HepG2 (cell line): ENCODE data around the gene VAV2. TPM values are rescaled to one million over a fixed set of nuclear protein-coding genes. Genes with fewer than 3 reads are reported as not detected.

Experiments used
- BCL6 ChIP-seq: IDR thresholded peaks from 2 replicates; pipeline ENCODE4 v1.6.1; 2016; ENCODE audit warnings: missing genetic modification reagents, missing compliant biosample characterization
- EHMT2 ChIP-seq: fragments of 200-600 bp; sonication (generic); IDR thresholded peaks from 2 replicates; pipeline ENCODE4 v1.7.0; 2017; ENCODE audit warnings: antibody characterized with exemption, low read depth, low read length, borderline replicate concordance
- FOXP1 ChIP-seq, 2 experiments: fragments of 450-650 bp in 1 of 2; IDR thresholded peaks; 2 replicates each; pipeline ENCODE4 v1.6.1; 2017 to 2018; ENCODE audit warnings: antibody characterized with exemption in 1 of 2
- HOXA3 ChIP-seq: sonication (generic); formaldehyde crosslinking; IDR thresholded peaks from 2 replicates; pipeline ENCODE4 v1.5.0; 2020; ENCODE audit warnings: missing genetic modification reagents
- MAFK ChIP-seq, 2 experiments: IDR thresholded peaks in 1 of 2; conservative IDR thresholded peaks in 1 of 2; 2 replicates each; pipeline ENCODE4 v1.6.1; 2011; ENCODE audit warnings: improper control_type of control experiment in 2 of 2, low read length in 2 of 2
- MZF1 ChIP-seq: sonication (generic); formaldehyde crosslinking; IDR thresholded peaks from 2 replicates; pipeline ENCODE4 v1.8.1; 2023; ENCODE audit warnings: mild to moderate bottlenecking, missing genetic modification reagents, borderline replicate concordance
- NCOA2 ChIP-seq: sonication (generic); formaldehyde crosslinking; IDR thresholded peaks from 2 replicates; pipeline ENCODE4 v1.8.0; 2022; ENCODE audit warnings: inconsistent platforms
- RAD51 ChIP-seq: fragments of 450-650 bp; IDR thresholded peaks from 2 replicates; pipeline ENCODE4 v1.6.1; 2016; ENCODE audit warnings: borderline replicate concordance
- ZBTB20 ChIP-seq: sonication (generic); formaldehyde crosslinking; IDR thresholded peaks from 2 replicates; pipeline ENCODE4 v1.8.1; 2023; ENCODE audit warnings: missing genetic modification reagents, low read depth, mild to moderate bottlenecking, borderline replicate concordance
- ZNF24 ChIP-seq: fragments of 450-650 bp; IDR thresholded peaks from 2 replicates; pipeline ENCODE4 v1.6.1; 2017; ENCODE audit warnings: antibody characterized with exemption, mild to moderate bottlenecking
- ZNF562 ChIP-seq: sonication (generic); formaldehyde crosslinking; IDR thresholded peaks from 2 replicates; pipeline ENCODE4 v1.8.0; 2022; ENCODE audit warnings: missing genetic modification reagents, borderline replicate concordance
- ZNF619 ChIP-seq: sonication (generic); formaldehyde crosslinking; IDR thresholded peaks from 2 replicates; pipeline ENCODE4 v1.4.0; 2020; ENCODE audit warnings: mild to moderate bottlenecking, missing genetic modification reagents
- ZNF841 ChIP-seq: sonication (generic); formaldehyde crosslinking; IDR thresholded peaks from 2 replicates; pipeline ENCODE4 v1.8.1; 2023; ENCODE audit warnings: missing genetic modification reagents, borderline replicate concordance
- ZSCAN21 ChIP-seq: sonication (generic); formaldehyde crosslinking; IDR thresholded peaks from 2 replicates; pipeline ENCODE4 v1.8.0; 2022; ENCODE audit warnings: mild to moderate bottlenecking, missing genetic modification reagents, moderate library complexity, borderline replicate concordance
- polyA plus RNA-seq, 8 experiments: library from polyadenylated mRNA; depleted of rRNA in 3 of 8; stranded (reverse) in 7 of 8; unstranded in 1 of 8; fragments of >200 nt; fragmentation: Illumina TruSeq in 4 of 8; extraction: Trizol in 4 of 8; gene quantifications; 2 replicates each; pipeline versions ENCODE4 v1.2.1 to v1.2.3, GENCODE V29; 2011 to 2016; ENCODE audit warnings: low read depth in 4 of 8, missing spikeins in 1 of 8, mixed read lengths in 1 of 8; ENCODE audit not compliant: insufficient read depth in 1 of 8
- total RNA-seq, 5 experiments: library from RNA; depleted of rRNA; stranded (reverse); fragments of >200 nt; fragmentation: Illumina TruSeq; extraction: Trizol; gene quantifications; 2 replicates each; pipeline ENCODE4 v1.2.3, GENCODE V29; 2016; ENCODE audit warnings: low read depth in 1 of 5
- TF ChIP-seq, protein P1 (sequence below): sonication (generic); formaldehyde crosslinking; IDR thresholded peaks from 2 replicates; pipeline ENCODE4 v1.5.1; 2020; ENCODE audit warnings: mild to moderate bottlenecking, moderate library complexity, missing genetic modification reagents
- TF ChIP-seq, protein P2 (sequence below): sonication (generic); formaldehyde crosslinking; IDR thresholded peaks from 2 replicates; pipeline ENCODE4 v1.4.0; 2020; ENCODE audit warnings: mild to moderate bottlenecking, missing genetic modification reagents
- TF ChIP-seq, protein P3 (sequence below): sonication (generic); formaldehyde crosslinking; IDR thresholded peaks from 2 replicates; pipeline ENCODE4 v1.4.0; 2020; ENCODE audit warnings: low read depth, mild to moderate bottlenecking, missing genetic modification reagents
- TF ChIP-seq, protein P4 (sequence below): sonication (generic); formaldehyde crosslinking; IDR thresholded peaks from 2 replicates; pipeline ENCODE4 v1.5.0; 2020; ENCODE audit warnings: missing genetic modification reagents
- TF ChIP-seq, protein P5 (sequence below): sonication (generic); formaldehyde crosslinking; IDR thresholded peaks from 2 replicates; pipeline ENCODE4 v1.4.0; 2020; ENCODE audit warnings: mild to moderate bottlenecking, missing genetic modification reagents
- TF ChIP-seq, protein P6 (sequence below): sonication (generic); formaldehyde crosslinking; IDR thresholded peaks from 2 replicates; pipeline ENCODE4 v1.8.1; 2022; ENCODE audit warnings: low read depth, mild to moderate bottlenecking, missing genetic modification reagents

VAV2 gene
- total and polyA plus RNA-seq, 2 of the 13 experiments (the other 11 are each of a cell fraction or from before 2014, with no cell fraction given): 22.5 to 22.9 TPM

DNA sequence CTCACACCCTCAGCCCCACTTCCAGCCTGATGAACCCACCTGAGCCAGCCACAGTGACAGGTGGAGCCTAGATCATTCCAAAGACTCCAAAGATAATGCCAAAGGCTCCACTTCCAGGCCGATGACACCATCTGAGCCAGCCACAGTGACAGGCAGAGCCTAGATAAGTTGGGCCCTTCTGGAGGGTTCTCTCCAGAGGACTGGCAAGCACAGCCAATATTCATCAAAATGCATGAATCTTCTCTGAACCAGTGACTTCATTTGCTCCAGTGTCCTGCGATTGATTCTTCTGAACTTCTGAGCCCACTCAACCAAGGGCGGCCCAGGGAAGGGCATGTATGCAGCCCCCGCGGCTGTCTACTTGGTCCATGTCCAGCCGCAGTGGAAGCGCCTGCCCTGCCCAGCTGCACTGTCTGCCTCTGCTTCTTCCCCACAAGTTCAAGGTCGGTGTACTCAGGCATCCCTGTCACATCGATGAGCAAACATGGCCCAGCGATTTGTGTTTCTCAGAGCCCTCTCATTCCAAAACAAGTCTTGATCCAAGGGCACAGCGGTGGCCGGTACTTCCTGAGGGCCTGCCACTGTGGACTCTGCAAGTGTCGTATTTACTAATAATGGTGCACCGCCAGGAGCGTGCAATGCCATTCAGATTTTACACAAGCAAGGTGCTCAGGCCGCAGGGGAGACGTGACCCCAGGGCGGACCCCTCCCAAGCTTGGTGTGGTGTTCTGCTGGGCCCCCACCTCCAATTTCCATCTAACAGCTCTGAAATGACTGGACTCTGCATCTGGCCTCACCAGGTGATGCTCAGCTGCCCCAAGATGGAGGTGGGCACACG is 107.0 kb downstream of the VAV2 start (continued):
- TF ChIP-seq, protein P1, sequence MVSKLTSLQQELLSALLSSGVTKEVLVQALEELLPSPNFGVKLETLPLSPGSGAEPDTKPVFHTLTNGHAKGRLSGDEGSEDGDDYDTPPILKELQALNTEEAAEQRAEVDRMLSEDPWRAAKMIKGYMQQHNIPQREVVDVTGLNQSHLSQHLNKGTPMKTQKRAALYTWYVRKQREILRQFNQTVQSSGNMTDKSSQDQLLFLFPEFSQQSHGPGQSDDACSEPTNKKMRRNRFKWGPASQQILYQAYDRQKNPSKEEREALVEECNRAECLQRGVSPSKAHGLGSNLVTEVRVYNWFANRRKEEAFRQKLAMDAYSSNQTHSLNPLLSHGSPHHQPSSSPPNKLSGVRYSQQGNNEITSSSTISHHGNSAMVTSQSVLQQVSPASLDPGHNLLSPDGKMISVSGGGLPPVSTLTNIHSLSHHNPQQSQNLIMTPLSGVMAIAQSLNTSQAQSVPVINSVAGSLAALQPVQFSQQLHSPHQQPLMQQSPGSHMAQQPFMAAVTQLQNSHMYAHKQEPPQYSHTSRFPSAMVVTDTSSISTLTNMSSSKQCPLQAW: peak; percentile 72
- TF ChIP-seq, protein P2, sequence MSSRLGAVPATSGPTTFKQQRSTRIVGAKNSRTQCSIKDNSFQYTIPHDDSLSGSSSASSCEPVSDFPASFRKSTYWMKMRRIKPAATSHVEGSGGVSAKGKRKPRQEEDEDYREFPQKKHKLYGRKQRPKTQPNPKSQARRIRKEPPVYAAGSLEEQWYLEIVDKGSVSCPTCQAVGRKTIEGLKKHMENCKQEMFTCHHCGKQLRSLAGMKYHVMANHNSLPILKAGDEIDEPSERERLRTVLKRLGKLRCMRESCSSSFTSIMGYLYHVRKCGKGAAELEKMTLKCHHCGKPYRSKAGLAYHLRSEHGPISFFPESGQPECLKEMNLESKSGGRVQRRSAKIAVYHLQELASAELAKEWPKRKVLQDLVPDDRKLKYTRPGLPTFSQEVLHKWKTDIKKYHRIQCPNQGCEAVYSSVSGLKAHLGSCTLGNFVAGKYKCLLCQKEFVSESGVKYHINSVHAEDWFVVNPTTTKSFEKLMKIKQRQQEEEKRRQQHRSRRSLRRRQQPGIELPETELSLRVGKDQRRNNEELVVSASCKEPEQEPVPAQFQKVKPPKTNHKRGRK (CRISPR knock-in tag): no peak
- no peak for TF ChIP-seq ZNF841 (CRISPR knock-in tag)
- no peak for TF ChIP-seq EHMT2
- TF ChIP-seq MAFK (conservative IDR thresholded peaks at IDR 0.05 in 1 of 2, IDR thresholded peaks at IDR 0.05 in 1 of 2; ENCODE audit: low read length in 2 of 2): no peak
- no peak for TF ChIP-seq FOXP1 (IDR thresholded peaks at IDR 0.05)
- TF ChIP-seq FOXP1 (CRISPR knock-in tag; IDR thresholded peaks at IDR 0.05): peak; percentile 82
- peak; percentile 76; the same call in 1 of the 2 replicates for TF ChIP-seq ZNF619 (CRISPR knock-in tag)
- no peak for TF ChIP-seq MZF1 (CRISPR knock-in tag)
- peak; percentile 87 for TF ChIP-seq NCOA2
- no peak for TF ChIP-seq ZNF24
- no peak for TF ChIP-seq RAD51
- TF ChIP-seq BCL6: peak; percentile 92
- TF ChIP-seq, protein P3, sequence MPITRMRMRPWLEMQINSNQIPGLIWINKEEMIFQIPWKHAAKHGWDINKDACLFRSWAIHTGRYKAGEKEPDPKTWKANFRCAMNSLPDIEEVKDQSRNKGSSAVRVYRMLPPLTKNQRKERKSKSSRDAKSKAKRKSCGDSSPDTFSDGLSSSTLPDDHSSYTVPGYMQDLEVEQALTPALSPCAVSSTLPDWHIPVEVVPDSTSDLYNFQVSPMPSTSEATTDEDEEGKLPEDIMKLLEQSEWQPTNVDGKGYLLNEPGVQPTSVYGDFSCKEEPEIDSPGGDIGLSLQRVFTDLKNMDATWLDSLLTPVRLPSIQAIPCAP (CRISPR knock-in tag): no peak
- TF ChIP-seq ZBTB20: peak; percentile 72
- TF ChIP-seq, protein P4, sequence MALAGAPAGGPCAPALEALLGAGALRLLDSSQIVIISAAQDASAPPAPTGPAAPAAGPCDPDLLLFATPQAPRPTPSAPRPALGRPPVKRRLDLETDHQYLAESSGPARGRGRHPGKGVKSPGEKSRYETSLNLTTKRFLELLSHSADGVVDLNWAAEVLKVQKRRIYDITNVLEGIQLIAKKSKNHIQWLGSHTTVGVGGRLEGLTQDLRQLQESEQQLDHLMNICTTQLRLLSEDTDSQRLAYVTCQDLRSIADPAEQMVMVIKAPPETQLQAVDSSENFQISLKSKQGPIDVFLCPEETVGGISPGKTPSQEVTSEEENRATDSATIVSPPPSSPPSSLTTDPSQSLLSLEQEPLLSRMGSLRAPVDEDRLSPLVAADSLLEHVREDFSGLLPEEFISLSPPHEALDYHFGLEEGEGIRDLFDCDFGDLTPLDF (CRISPR knock-in tag): no peak
- TF ChIP-seq ZSCAN21 (CRISPR knock-in tag): peak; percentile 92
- no peak for TF ChIP-seq ZNF562
- TF ChIP-seq, protein P5, sequence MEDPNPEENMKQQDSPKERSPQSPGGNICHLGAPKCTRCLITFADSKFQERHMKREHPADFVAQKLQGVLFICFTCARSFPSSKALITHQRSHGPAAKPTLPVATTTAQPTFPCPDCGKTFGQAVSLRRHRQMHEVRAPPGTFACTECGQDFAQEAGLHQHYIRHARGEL: 0 out of 2 replicates have a peak, but pooled peaks have one; percentile 69
- TF ChIP-seq HOXA3 (CRISPR knock-in tag): peak; percentile 90
- TF ChIP-seq, protein P6, sequence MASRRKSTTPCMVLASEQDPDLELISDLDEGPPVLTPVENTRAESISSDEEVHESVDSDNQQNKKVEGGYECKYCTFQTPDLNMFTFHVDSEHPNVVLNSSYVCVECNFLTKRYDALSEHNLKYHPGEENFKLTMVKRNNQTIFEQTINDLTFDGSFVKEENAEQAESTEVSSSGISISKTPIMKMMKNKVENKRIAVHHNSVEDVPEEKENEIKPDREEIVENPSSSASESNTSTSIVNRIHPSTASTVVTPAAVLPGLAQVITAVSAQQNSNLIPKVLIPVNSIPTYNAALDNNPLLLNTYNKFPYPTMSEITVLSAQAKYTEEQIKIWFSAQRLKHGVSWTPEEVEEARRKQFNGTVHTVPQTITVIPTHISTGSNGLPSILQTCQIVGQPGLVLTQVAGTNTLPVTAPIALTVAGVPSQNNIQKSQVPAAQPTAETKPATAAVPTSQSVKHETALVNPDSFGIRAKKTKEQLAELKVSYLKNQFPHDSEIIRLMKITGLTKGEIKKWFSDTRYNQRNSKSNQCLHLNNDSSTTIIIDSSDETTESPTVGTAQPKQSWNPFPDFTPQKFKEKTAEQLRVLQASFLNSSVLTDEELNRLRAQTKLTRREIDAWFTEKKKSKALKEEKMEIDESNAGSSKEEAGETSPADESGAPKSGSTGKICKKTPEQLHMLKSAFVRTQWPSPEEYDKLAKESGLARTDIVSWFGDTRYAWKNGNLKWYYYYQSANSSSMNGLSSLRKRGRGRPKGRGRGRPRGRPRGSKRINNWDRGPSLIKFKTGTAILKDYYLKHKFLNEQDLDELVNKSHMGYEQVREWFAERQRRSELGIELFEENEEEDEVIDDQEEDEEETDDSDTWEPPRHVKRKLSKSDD: no peak
